IMR-90 (cell line): Measurements from ENCODE around the gene FOXB2. TPM values are rescaled to one million over a fixed set of nuclear protein-coding genes. Genes with fewer than 3 reads are reported as not detected.

Experiments
- ATAC-seq: fragments of 200-7000 bp; cut with Tn5 transposase; 2 replicates; pipeline ENCODE4 v1.9.1; 2020; ENCODE audit warnings: low read depth, mild to moderate bottlenecking, moderate library complexity
- BruUV-seq: library from RNA; stranded (reverse); fragments of 400-500 nt; replicated peaks from 2 replicates; lab custom pipeline; 2021; lab: Mats Ljungman, UMichigan
- CTCF ChIA-PET: fragments of 300-600 bp; formaldehyde crosslinking; extraction: SDS; loops from one replicate; lab custom pipeline; 2021; ENCODE audit warnings: antibody characterized with exemption; lab: Yijun Ruan, JAX
- POLR2A ChIA-PET: fragments of 300-600 bp; sonication (Branson Sonifier 250); formaldehyde crosslinking; loops from one replicate; lab custom pipeline; 2022; ENCODE audit warnings: antibody characterized with exemption; ENCODE audit not compliant: unreplicated experiment; lab: Charles Lee
- DNase-seq: peaks from one replicate; pipeline ENCODE4 v3.0.0; 2013
- H2AFZ ChIP-seq: replicated peaks from 2 replicates; pipeline ENCODE3; 2013; ENCODE audit warnings: low read length, mild to moderate bottlenecking; ENCODE audit not compliant: poor library complexity
- H2AK5ac ChIP-seq: 2 replicates; pipeline ENCODE4 v1.6.1; 2013; ENCODE audit warnings: low read depth, low read length, inconsistent platforms
- H2AK9ac ChIP-seq: replicated peaks from 2 replicates; pipeline ENCODE3; 2013; ENCODE audit warnings: mild to moderate bottlenecking, low read depth, low read length, moderate library complexity; ENCODE audit not compliant: poor library complexity
- H2BK120ac ChIP-seq: 2 replicates; pipeline ENCODE4 v1.6.1; 2013; ENCODE audit warnings: low read depth, low read length, inconsistent platforms
- H2BK15ac ChIP-seq: 3 replicates; pipeline ENCODE4 v1.6.1; 2013; ENCODE audit warnings: low read depth, low read length, inconsistent platforms
- H2BK20ac ChIP-seq: 2 replicates; pipeline ENCODE4 v1.6.1; 2013; ENCODE audit warnings: low read depth, mild to moderate bottlenecking, inconsistent platforms, low read length, moderate library complexity
- H2BK5ac ChIP-seq: 2 replicates; pipeline ENCODE4 v1.6.1; 2013; ENCODE audit warnings: mild to moderate bottlenecking, low read depth, low read length, inconsistent platforms; ENCODE audit not compliant: poor library complexity, severe bottlenecking
- H3K14ac ChIP-seq: replicated peaks from 2 replicates; pipeline ENCODE4 v1.6.1; 2013; ENCODE audit warnings: low read depth, low read length, inconsistent platforms
- H3K18ac ChIP-seq: 2 replicates; pipeline ENCODE4 v1.6.1; 2013; ENCODE audit warnings: low read depth, low read length, control low read depth
- H3K23ac ChIP-seq: 2 replicates; pipeline ENCODE4 v1.6.1; 2013; ENCODE audit warnings: low read depth, low read length, inconsistent platforms
- H3K27ac ChIP-seq: 2 replicates; pipeline ENCODE4 v1.5.1; 2013; ENCODE audit warnings: mild to moderate bottlenecking, control low read depth, low read length; ENCODE audit not compliant: insufficient read depth
- H3K27me3 ChIP-seq: 2 replicates; pipeline ENCODE4 v1.6.1; 2013; ENCODE audit warnings: low read length; ENCODE audit not compliant: control insufficient read depth, insufficient read depth
- H3K36me3 ChIP-seq: 2 replicates; pipeline ENCODE4 v1.6.1; 2013; ENCODE audit warnings: low read length, mixed read lengths; ENCODE audit not compliant: control insufficient read depth, insufficient read depth
- H3K4ac ChIP-seq: 2 replicates; pipeline ENCODE4 v1.6.1; 2013; ENCODE audit warnings: low read depth, low read length, inconsistent platforms
- H3K4me1 ChIP-seq: 2 replicates; pipeline ENCODE4 v1.6.1; 2013; ENCODE audit warnings: low read length, mixed read lengths; ENCODE audit not compliant: control insufficient read depth, insufficient read depth
- H3K4me2 ChIP-seq: 2 replicates; pipeline ENCODE4 v1.6.1; 2013; ENCODE audit warnings: low read depth, mild to moderate bottlenecking, control low read depth, low read length, moderate library complexity
- H3K4me3 ChIP-seq: 2 replicates; pipeline ENCODE4 v1.5.1; 2013; ENCODE audit warnings: low read depth, mild to moderate bottlenecking, control low read depth, low read length, moderate library complexity; ENCODE audit not compliant: insufficient read depth
- H3K56ac ChIP-seq: 2 replicates; pipeline ENCODE4 v1.6.1; 2013; ENCODE audit warnings: low read length, inconsistent platforms; ENCODE audit not compliant: insufficient read depth; ENCODE audit errors: extremely low read depth
- H3K79me1 ChIP-seq, 2 experiments: 2 replicates each; pipeline ENCODE4 v1.6.1; 2013; ENCODE audit warnings: low read length in 2 of 2, inconsistent platforms in 1 of 2, low read depth in 1 of 2
- H3K9ac ChIP-seq: 2 replicates; pipeline ENCODE4 v1.6.1; 2013; ENCODE audit warnings: low read depth, low read length, control low read depth
- H3K9me1 ChIP-seq: 2 replicates; pipeline ENCODE4 v1.6.1; 2013; ENCODE audit warnings: low read length, inconsistent platforms; ENCODE audit not compliant: insufficient read depth
- H3K9me3 ChIP-seq: 2 replicates; pipeline ENCODE4 v1.6.1; 2013; ENCODE audit warnings: low read length; ENCODE audit not compliant: control insufficient read depth, insufficient read depth
- H4K20me1 ChIP-seq: 2 replicates; pipeline ENCODE4 v1.6.1; 2013; ENCODE audit warnings: low read length, inconsistent platforms; ENCODE audit not compliant: insufficient read depth
- H4K5ac ChIP-seq: 2 replicates; pipeline ENCODE4 v1.6.1; 2013; ENCODE audit warnings: mild to moderate bottlenecking, low read depth, low read length, control low read depth
- H4K8ac ChIP-seq, 2 experiments: 2 replicates each; pipeline ENCODE4 v1.6.1; 2013; ENCODE audit warnings: low read depth in 2 of 2, low read length in 2 of 2, control low read depth in 1 of 2, inconsistent platforms in 1 of 2
- H4K91ac ChIP-seq: 2 replicates; pipeline ENCODE4 v1.6.1; 2013; ENCODE audit warnings: low read depth, low read length, inconsistent platforms; ENCODE audit not compliant: insufficient read depth
- BHLHE40 ChIP-seq: fragments of 150-350 bp; IDR thresholded peaks from 2 replicates; pipeline ENCODE4 v1.6.1; 2016; ENCODE audit warnings: mild to moderate bottlenecking, low read depth, low read length
- CEBPB ChIP-seq: IDR thresholded peaks from 2 replicates; pipeline ENCODE4 v1.6.1; 2012; ENCODE audit warnings: low read depth, low read length, improper control_type of control experiment
- CHD1 ChIP-seq: IDR thresholded peaks from 2 replicates; pipeline ENCODE4 v1.6.1; 2012; ENCODE audit warnings: low read depth, low read length, improper control_type of control experiment
- CTCF ChIP-seq: conservative IDR thresholded peaks from 2 replicates; pipeline ENCODE4 v1.5.1; 2012; ENCODE audit warnings: mild to moderate bottlenecking, low read depth, low read length, improper control_type of control experiment
- MAFK ChIP-seq: IDR thresholded peaks from 2 replicates; pipeline ENCODE4 v1.6.1; 2012; ENCODE audit warnings: low read depth, low read length, improper control_type of control experiment
- MAZ ChIP-seq: IDR thresholded peaks from 2 replicates; pipeline ENCODE4 v1.6.1; 2012; ENCODE audit warnings: low read depth, mild to moderate bottlenecking, low read length, improper control_type of control experiment, moderate library complexity, borderline replicate concordance
- MXI1 ChIP-seq: IDR thresholded peaks from 2 replicates; pipeline ENCODE4 v1.6.1; 2012; ENCODE audit warnings: low read depth, mild to moderate bottlenecking, low read length, moderate library complexity, borderline replicate concordance
- NFE2L2 ChIP-seq: fragments of 150-350 bp; IDR thresholded peaks from 2 replicates; pipeline ENCODE4 v1.6.1; 2016; ENCODE audit warnings: low read depth, mild to moderate bottlenecking, low read length
- POLR2A ChIP-seq: IDR thresholded peaks from 2 replicates; pipeline ENCODE4 v1.6.1; 2012; ENCODE audit warnings: mild to moderate bottlenecking, low read depth, low read length
- RAD21 ChIP-seq: IDR thresholded peaks from 2 replicates; pipeline ENCODE4 v1.6.1; 2012; ENCODE audit warnings: low read length, improper control_type of control experiment
- RCOR1 ChIP-seq: IDR thresholded peaks from 2 replicates; pipeline ENCODE4 v1.6.1; 2012; ENCODE audit warnings: mild to moderate bottlenecking, low read length, improper control_type of control experiment; ENCODE audit not compliant: insufficient replicate concordance
- RFX5 ChIP-seq: IDR thresholded peaks from 2 replicates; pipeline ENCODE4 v1.8.0; 2012; ENCODE audit warnings: low read depth, mild to moderate bottlenecking, low read length, moderate library complexity
- USF2 ChIP-seq: fragments of 150-350 bp; IDR thresholded peaks from 2 replicates; pipeline ENCODE4 v1.6.1; 2017; ENCODE audit warnings: mild to moderate bottlenecking, antibody characterized with exemption, low read length, low read depth
- WGBS, 2 experiments: methylation state at CpG; one replicate each; pipeline versions ENCODE4 v1.1.5 to v1.1.7; 2013; ENCODE audit warnings: missing lambda C conversion rate in 2 of 2; ENCODE audit not compliant: insufficient read length in 1 of 2; ENCODE audit errors: extremely low coverage in 2 of 2; 5-methylcytosine and 5-hydroxymethylcytosine counted together
- dilution Hi-C: fragments of 300-500 bp; cut with HindIII; formaldehyde crosslinking; loops from one replicate; pipeline ENCODE4 v1.14.3; 2018; ENCODE audit warnings: low sequenced_read_pairs; ENCODE audit not compliant: unreplicated experiment
- in situ Hi-C: fragments of 300-500 bp; cut with MboI; formaldehyde crosslinking; loops from 3 replicates; pipeline ENCODE4 v1.14.3; 2019; ENCODE audit warnings: low sequenced_read_pairs, inconsistent platforms, mixed read lengths
- intact Hi-C: fragments of 100-400 bp; cut with micrococcal nuclease; formaldehyde crosslinking; loops from 2 replicates; pipeline ENCODE4 v1.10.0; 2022
- polyA plus RNA-seq, 3 experiments: library from polyadenylated mRNA; depleted of rRNA; stranded (reverse); fragments of >200 nt; gene quantifications; 2 replicates each; pipeline ENCODE4 v1.2.3, GENCODE V29; 2012; ENCODE audit warnings: low replicate concordance in 1 of 3
- total RNA-seq: library from RNA; depleted of rRNA; stranded (reverse); fragments of >200 nt; gene quantifications from 2 replicates; pipeline ENCODE4 v1.2.3, GENCODE V29; 2012
- TF ChIP-seq, protein P1 (sequence below): fragments of 150-350 bp; IDR thresholded peaks from 2 replicates; pipeline ENCODE4 v1.6.1; 2016; ENCODE audit warnings: low read depth, mild to moderate bottlenecking, low read length, moderate library complexity, borderline replicate concordance

Gene FOXB2
- total and polyA plus RNA-seq, 2 of the 4 experiments (the other 2 are of a cell fraction): not detected

DNA sequence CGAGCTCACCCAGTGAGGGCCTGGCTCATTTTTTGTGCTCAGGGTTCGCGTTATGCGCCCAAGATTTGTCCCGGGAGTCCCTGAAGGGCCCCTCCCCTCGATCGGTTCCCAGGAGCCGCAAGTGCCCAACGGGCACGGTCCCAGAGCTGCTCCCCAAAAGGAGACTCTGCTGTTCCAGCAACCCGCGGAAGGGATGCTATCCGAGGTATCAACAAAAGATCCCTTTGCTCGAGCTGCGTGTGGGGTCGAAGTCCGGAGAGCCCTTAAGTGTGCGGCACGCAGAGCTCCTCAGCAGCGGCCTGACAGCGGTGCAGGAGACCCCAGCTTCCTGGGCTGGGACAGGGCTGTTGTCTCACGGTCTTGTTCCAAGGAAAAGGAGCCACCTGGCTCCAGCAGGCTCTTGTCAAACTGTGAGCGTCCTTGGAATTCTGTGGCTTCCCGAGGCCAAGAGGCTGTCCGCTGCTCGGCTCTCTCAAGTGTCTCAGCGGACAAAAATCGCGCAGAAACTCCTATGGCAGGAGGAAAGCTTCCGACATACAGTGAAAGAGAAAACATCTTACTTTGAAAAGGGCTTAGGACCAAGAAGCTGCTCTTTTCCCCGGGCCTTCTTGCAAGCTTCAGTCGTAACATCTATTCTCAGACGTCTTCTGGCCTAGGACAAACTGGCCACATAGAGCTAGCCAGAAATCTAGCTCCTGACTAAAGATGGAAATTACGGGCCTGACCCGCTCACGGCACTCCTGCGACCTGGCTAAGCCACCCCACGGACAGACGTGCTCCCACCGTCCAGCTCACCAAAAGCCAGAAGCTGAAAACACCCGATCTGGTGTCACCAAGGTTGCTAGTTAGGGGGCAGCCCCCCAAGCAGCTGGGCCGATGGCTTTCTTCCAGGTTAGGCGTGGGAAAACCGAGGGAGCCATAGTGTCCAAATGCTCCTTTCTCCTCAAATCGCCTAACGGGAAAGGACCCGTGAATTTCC lies 2.6 kb upstream of the FOXB2 start:
- Histone ChIP-seq H3K14ac (no peak overlapping the region), H2AK9ac (no peak overlapping the region), H4K20me1 (no peaks in the 10 kb centered on the region), H2BK120ac (no peak overlapping the region), H2AK5ac (no peak overlapping the region), H4K91ac (no peak overlapping the region), H4K5ac (no peak overlapping the region), H3K27me3 (peaks cover 96% of the 10 kb centered on the region), H3K9me1 (no peaks in the 10 kb centered on the region), H4K8ac (no peak overlapping the region), H3K79me1 (no peaks in the 10 kb centered on the region), H3K4ac (no peak overlapping the region), H3K4me2 (no peak overlapping the region), H2BK20ac (no peak overlapping the region), H3K4me1 (no peaks in the 10 kb centered on the region; the same call in 1 of the 2 replicates), H3K56ac (no peak overlapping the region), H3K9ac (no peak overlapping the region), H2AFZ (peak overlapping the region; percentile 45), H3K18ac (no peak overlapping the region), H2BK5ac (no peak overlapping the region), H2BK15ac (no peak overlapping the region), H3K4me3 (no peak overlapping the region), H3K36me3 (no peaks in the 10 kb centered on the region), H3K9me3 (peaks cover 17% of the 10 kb centered on the region), H3K23ac (no peak overlapping the region), H3K27ac (no peak overlapping the region)
- dilution Hi-C loops (no loop called here), in situ Hi-C loops (no loop called here), intact Hi-C loops (no loop called here)
- 3% methylated on average over 23 of the region's 47 CpGs; no CpG with 5 or more reads in 1 of the 2 experiments for WGBS, 2 experiments
- ATAC-seq (no peak), DNase-seq (no peak)
- CTCF ChIA-PET: interaction anchor here (0.6 to 1.4 kb wide), 2 partner anchors 9 to 20 kb away, joined by 3 read pairs; no protein-coding TSS in a partner anchor
- POLR2A ChIA-PET: no interaction called here
- BruUV-seq: no TSS peak
- TF ChIP-seq NFE2L2 (no peak), RFX5 (no peak), MXI1 (no peak), USF2 (no peak), MAZ (no peak), CHD1 (no peak), RCOR1 (no peak), CTCF (no peak), MAFK (no peak), CEBPB (no peak), BHLHE40 (no peak), RAD21 (no peak), POLR2A (no peak)
- TF ChIP-seq, protein P1, sequence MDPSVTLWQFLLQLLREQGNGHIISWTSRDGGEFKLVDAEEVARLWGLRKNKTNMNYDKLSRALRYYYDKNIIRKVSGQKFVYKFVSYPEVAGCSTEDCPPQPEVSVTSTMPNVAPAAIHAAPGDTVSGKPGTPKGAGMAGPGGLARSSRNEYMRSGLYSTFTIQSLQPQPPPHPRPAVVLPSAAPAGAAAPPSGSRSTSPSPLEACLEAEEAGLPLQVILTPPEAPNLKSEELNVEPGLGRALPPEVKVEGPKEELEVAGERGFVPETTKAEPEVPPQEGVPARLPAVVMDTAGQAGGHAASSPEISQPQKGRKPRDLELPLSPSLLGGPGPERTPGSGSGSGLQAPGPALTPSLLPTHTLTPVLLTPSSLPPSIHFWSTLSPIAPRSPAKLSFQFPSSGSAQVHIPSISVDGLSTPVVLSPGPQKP: no peak
